NCI-H128 (cell line): Measurements from ENCODE around the gene GIPC2.
A peak's percentile ranks its signal among the peaks of the same experiment; 100 is the strongest.
"Not testable (repeated sequence)": the region's sequence is repeated elsewhere in the genome, so short reads cannot be mapped to it uniquely, and the experiment has no call there.

Experiments
- DNase-seq: peaks from one replicate; lab custom pipeline; 2025; ENCODE audit not compliant: unreplicated experiment; lab: John Stamatoyannopoulos, UW

The GIPC2 gene

GRCh38 chr1:78068681-78069283 lies 23.0 kb downstream of the GIPC2 start:
- DNase-seq: no peak

GRCh38 chr1:78069784-78070183 lies 24.0 kb downstream of the GIPC2 start:
- no peak for DNase-seq

- peak; percentile 24 for DNase-seq
Observed at GRCh38 chr1:78070210-78070609, 24.4 kb downstream of the GIPC2 start.

GRCh38 chr1:78070758-78071157 lies 25.0 kb downstream of the GIPC2 start:
- DNase-seq: no peak

GRCh38 chr1:78071696-78072095 lies 25.9 kb downstream of the GIPC2 start:
- no peak for DNase-seq

- DNase-seq: no peak
Observed at GRCh38 chr1:78072216-78072615, 26.4 kb downstream of the GIPC2 start.

GRCh38 chr1:78073441-78073840 lies 27.7 kb downstream of the GIPC2 start:
- DNase-seq: no peak

GRCh38 chr1:78075621-78076020 lies 29.9 kb downstream of the GIPC2 start:
- DNase-seq: no peak

GRCh38 chr1:78078358-78078757 lies 32.6 kb downstream of the GIPC2 start:
- no peak for DNase-seq

- no peak for DNase-seq
Observed at GRCh38 chr1:78079580-78079979, 33.8 kb downstream of the GIPC2 start.

- DNase-seq: no peak
Observed at GRCh38 chr1:78080767-78081166, 35.0 kb downstream of the GIPC2 start.

- no peak for DNase-seq
Observed at GRCh38 chr1:78081980-78082860, 36.5 kb downstream of the GIPC2 start.

- DNase-seq: not testable (repeated sequence)
Observed at GRCh38 chr1:78084639-78085038, 38.9 kb downstream of the GIPC2 start.

- no peak for DNase-seq
Observed at GRCh38 chr1:78086697-78087096, 40.9 kb downstream of the GIPC2 start.

- DNase-seq: no peak
Observed at GRCh38 chr1:78088015-78088414, 42.2 kb downstream of the GIPC2 start.

GRCh38 chr1:78088486-78088885 lies 42.7 kb downstream of the GIPC2 start:
- no peak for DNase-seq

GRCh38 chr1:78089010-78089409 lies 43.2 kb downstream of the GIPC2 start:
- DNase-seq: no peak

GRCh38 chr1:78090472-78091133 lies 44.8 kb downstream of the GIPC2 start:
- no peak for DNase-seq

- no peak for DNase-seq
Observed at GRCh38 chr1:78091215-78091813, 45.5 kb downstream of the GIPC2 start.

- no peak for DNase-seq
Observed at GRCh38 chr1:78091886-78092285, 46.1 kb downstream of the GIPC2 start.

- DNase-seq: no peak
Observed at GRCh38 chr1:78092643-78093042, 46.9 kb downstream of the GIPC2 start.

- no peak for DNase-seq
Observed at GRCh38 chr1:78093560-78093959, 47.8 kb downstream of the GIPC2 start.
